Keratinocyte (primary cell): Measurements from ENCODE around the gene LPCAT1. TPM values are rescaled to one million over a fixed set of nuclear protein-coding genes. Genes with fewer than 3 reads are reported as not detected.

Source experiments
- DNase-seq: peaks from one replicate; pipeline ENCODE4 v3.0.0-alpha.2; 2011; ENCODE audit warnings: low read depth, missing footprints, low spot score
- FAIRE-seq: peaks from 2 replicates; lab custom pipeline; 2011; peaks lifted over from hg19 to GRCh38; lab: Jason Lieb, UNC
- H2AFZ ChIP-seq: 2 replicates; pipeline ENCODE4 v1.6.0; 2012; ENCODE audit warnings: low read length, control low read depth, inconsistent platforms; ENCODE audit not compliant: control insufficient read depth
- H3K27ac ChIP-seq: 2 replicates; pipeline ENCODE4 v1.5.1; 2011; ENCODE audit warnings: low read length; ENCODE audit not compliant: control insufficient read depth, insufficient read depth
- H3K27me3 ChIP-seq: 3 replicates; pipeline ENCODE4 v1.6.0; 2011; ENCODE audit warnings: low read length; ENCODE audit not compliant: control insufficient read depth, insufficient read depth; ENCODE audit errors: extremely low read depth
- H3K36me3 ChIP-seq, 2 experiments: 2 replicates in 1 of 2; 3 replicates in 1 of 2; pipeline ENCODE4 v1.5.1; 2011; ENCODE audit warnings: low read length in 2 of 2, mild to moderate bottlenecking in 1 of 2; ENCODE audit not compliant: control insufficient read depth in 2 of 2, insufficient read depth in 2 of 2; ENCODE audit errors: extremely low read depth in 1 of 2
- H3K4me1 ChIP-seq: 3 replicates; pipeline ENCODE4 v1.5.1; 2011; ENCODE audit warnings: low read length; ENCODE audit not compliant: control insufficient read depth, insufficient read depth; ENCODE audit errors: extremely low read depth
- H3K4me2 ChIP-seq: 3 replicates; pipeline ENCODE4 v1.6.0; 2011; ENCODE audit warnings: low read depth, low read length; ENCODE audit not compliant: control insufficient read depth, insufficient read depth; ENCODE audit errors: extremely low read depth
- H3K4me3 ChIP-seq, 3 experiments: fragments of 200-600 bp in 1 of 3; sonication (generic) in 1 of 3; 2 replicates in 2 of 3; 3 replicates in 1 of 3; pipeline ENCODE4 v1.5.1; 2011 to 2016; ENCODE audit warnings: low read length in 3 of 3, mild to moderate bottlenecking in 3 of 3, control low read depth in 2 of 3, inconsistent platforms in 1 of 3, low read depth in 1 of 3, mixed read lengths in 1 of 3, mixed run types in 1 of 3, moderate library complexity in 1 of 3; ENCODE audit not compliant: control insufficient read depth in 2 of 3, insufficient read depth in 2 of 3; ENCODE audit errors: extremely low read depth in 1 of 3
- H3K79me2 ChIP-seq: 2 replicates; pipeline ENCODE4 v1.6.0; 2012; ENCODE audit warnings: low read length; ENCODE audit not compliant: control insufficient read depth, insufficient read depth
- H3K9ac ChIP-seq: 3 replicates; pipeline ENCODE4 v1.6.0; 2011; ENCODE audit warnings: low read length; ENCODE audit not compliant: control insufficient read depth, insufficient read depth; ENCODE audit errors: extremely low read depth
- H3K9me1 ChIP-seq: 3 replicates; pipeline ENCODE4 v1.6.0; 2011; ENCODE audit warnings: low read length; ENCODE audit not compliant: control insufficient read depth, insufficient read depth; ENCODE audit errors: extremely low read depth
- H3K9me3 ChIP-seq: 2 replicates; pipeline ENCODE4 v1.5.1; 2012; ENCODE audit warnings: low read depth, low read length; ENCODE audit not compliant: control insufficient read depth
- H4K20me1 ChIP-seq: 3 replicates; pipeline ENCODE4 v1.6.0; 2011; ENCODE audit warnings: low read length; ENCODE audit not compliant: control insufficient read depth, insufficient read depth; ENCODE audit errors: extremely low read depth
- CTCF ChIP-seq, 3 experiments: IDR thresholded peaks in 1 of 3; conservative IDR thresholded peaks in 1 of 3; optimal IDR thresholded peaks in 1 of 3; 2 replicates in 2 of 3; 3 replicates in 1 of 3; pipeline versions ENCODE3 to v1.5.1; 2011; ENCODE audit warnings: low read length in 3 of 3, mild to moderate bottlenecking in 3 of 3, moderate library complexity in 2 of 3, control low read depth in 1 of 3, inconsistent platforms in 1 of 3; ENCODE audit not compliant: insufficient read depth in 2 of 3; ENCODE audit errors: extremely low read depth in 1 of 3
- EZH2 ChIP-seq: IDR thresholded peaks from one replicate; pipeline ENCODE4 v1.6.1; 2012; ENCODE audit warnings: inconsistent platforms, mild to moderate bottlenecking, low read length, moderate library complexity
- dilution Hi-C: fragments of 300-500 bp; cut with MboI; formaldehyde crosslinking; loops from one replicate; pipeline ENCODE4 v1.7.0; 2020; ENCODE audit warnings: low sequenced_read_pairs; ENCODE audit not compliant: extremely low pct_ligation_motif_present
- polyA plus RNA-seq, 5 experiments: library from polyadenylated mRNA; depleted of rRNA in 3 of 5; stranded (reverse) in 3 of 5; stranded (forward) in 1 of 5; unstranded in 1 of 5; fragments of >200 nt; gene quantifications; 1 replicate in 1 of 5; 2 replicates in 3 of 5; 3 replicates in 1 of 5; pipeline versions ENCODE4 v1.2.1 to v1.2.3, GENCODE V29; 2011 to 2012; ENCODE audit warnings: missing spikeins in 2 of 5, low read depth in 1 of 5, low replicate concordance in 1 of 5

Gene LPCAT1
- polyA plus RNA-seq, 1 donor (not counting 4 experiments of a cell fraction or from before 2014, with no cell fraction given): 32.9 TPM

- Histone ChIP-seq H3K27ac (no peak overlapping the region), H4K20me1 (no peaks in the 10 kb centered on the region), H3K4me1 (no peaks in the 10 kb centered on the region), H3K9me1 (no peaks in the 10 kb centered on the region), H3K27me3 (peaks cover 2% of the 10 kb centered on the region), H3K36me3 (no peaks in the 10 kb centered on the region), H3K9ac (no peak overlapping the region), H3K4me3 (no peak overlapping the region), H3K79me2 (no peaks in the 10 kb centered on the region), H2AFZ (no peak overlapping the region), H3K9me3 (peaks cover 6% of the 10 kb centered on the region), H3K4me2 (no peak overlapping the region)
- dilution Hi-C loops: no loop called here
- no peak for FAIRE-seq
- TF ChIP-seq EZH2: no peak
- no peak for TF ChIP-seq CTCF (optimal IDR thresholded peaks at IDR 0.05 in 1 of 3, IDR thresholded peaks at IDR 0.05 in 1 of 3, conservative IDR thresholded peaks at IDR 0.05 in 1 of 3; ENCODE audit: extremely low read depth in 1 of 3, insufficient read depth in 2 of 3, low read length in 3 of 3)
- no peak for DNase-seq
Measured at GRCh38 chr5:1453613-1454012, 70.1 kb downstream of the LPCAT1 start.

- dilution Hi-C loops: no loop called here
- H3K9me3 ChIP-seq: no peaks in the 10 kb centered on the region
- H3K4me2 ChIP-seq: no peak overlapping the region
- no peak overlapping the region for H3K27ac ChIP-seq
- H2AFZ ChIP-seq: no peak overlapping the region
- no peak overlapping the region for H3K9ac ChIP-seq
- no peaks in the 10 kb centered on the region for H3K79me2 ChIP-seq
- no peaks in the 10 kb centered on the region for H3K4me1 ChIP-seq
- FAIRE-seq: no peak
- H3K4me3 ChIP-seq: no peak overlapping the region
- H3K27me3 ChIP-seq: peaks cover 43% of the 10 kb centered on the region
- no peaks in the 10 kb centered on the region for H4K20me1 ChIP-seq
- no peaks in the 10 kb centered on the region for H3K9me1 ChIP-seq
- no peaks in the 10 kb centered on the region for H3K36me3 ChIP-seq
- no peak for DNase-seq
- TF ChIP-seq EZH2 (no peak), CTCF (optimal IDR thresholded peaks at IDR 0.05 in 1 of 3, IDR thresholded peaks at IDR 0.05 in 1 of 3, conservative IDR thresholded peaks at IDR 0.05 in 1 of 3; ENCODE audit: extremely low read depth in 1 of 3, insufficient read depth in 2 of 3, low read length in 3 of 3) (no peak)
Measured at GRCh38 chr5:1449081-1449630, 74.6 kb downstream of the LPCAT1 start.
